SJSA1 (cell line): ENCODE measurements around the gene TOMM70. TPM values are rescaled to one million over a fixed set of nuclear protein-coding genes. Genes with fewer than 3 reads are reported as not detected.

Experiments used
- DNase-seq, 2 experiments: peaks; one replicate each; pipeline ENCODE4 v3.0.0-alpha.2; 2015 to 2020; ENCODE audit warnings: low spot score in 2 of 2, low read depth in 1 of 2
- H3K27ac ChIP-seq: fragments of 250-450 bp; sonication (Bioruptor Pico); 2 replicates; pipeline ENCODE4 v1.5.1; 2020; ENCODE audit warnings: mild to moderate bottlenecking, moderate library complexity
- H3K27me3 ChIP-seq: fragments of 250-450 bp; sonication (Bioruptor Pico); replicated peaks from 2 replicates; pipeline ENCODE4 v1.5.1; 2020; ENCODE audit warnings: mild to moderate bottlenecking, moderate library complexity
- H3K36me3 ChIP-seq: fragments of 250-450 bp; sonication (Bioruptor Pico); 2 replicates; pipeline ENCODE4 v1.5.1; 2020; ENCODE audit warnings: mild to moderate bottlenecking
- H3K4me1 ChIP-seq: fragments of 250-450 bp; sonication (Bioruptor Pico); replicated peaks from 2 replicates; pipeline ENCODE4 v1.6.1; 2021; ENCODE audit warnings: mild to moderate bottlenecking
- H3K4me3 ChIP-seq: fragments of 250-450 bp; sonication (Bioruptor Pico); 2 replicates; pipeline ENCODE4 v1.5.1; 2020; ENCODE audit warnings: mild to moderate bottlenecking
- H3K9me3 ChIP-seq: fragments of 250-450 bp; sonication (Bioruptor Pico); replicated peaks from 2 replicates; pipeline ENCODE4 v1.5.1; 2020; ENCODE audit warnings: mild to moderate bottlenecking
- total RNA-seq: library from RNA; depleted of rRNA; stranded (reverse); fragments of >200 nt; shearing (Covaris generic); gene quantifications from 2 replicates; pipeline ENCODE4 v1.2.3, GENCODE V29; 2014

Gene TOMM70
- total RNA-seq, 1 experiment from 2014 or later, result 58.5 TPM

GRCh38 chr3:100424261-100424660 is 23.4 kb upstream of the TOMM70 start:
- Histone ChIP-seq H3K27me3 (no peaks in the 10 kb centered on the region), H3K27ac (no peak overlapping the region), H3K4me1 (no peaks in the 10 kb centered on the region), H3K4me3 (no peak overlapping the region), H3K9me3 (no peaks in the 10 kb centered on the region), H3K36me3 (no peaks in the 10 kb centered on the region)
- DNase-seq, result no peak

- Histone ChIP-seq H3K36me3 (no peaks in the 10 kb centered on the region), H3K27ac (no peak overlapping the region), H3K4me3 (no peak overlapping the region), H3K27me3 (no peaks in the 10 kb centered on the region), H3K9me3 (no peaks in the 10 kb centered on the region), H3K4me1 (no peaks in the 10 kb centered on the region)
- DNase-seq, result no peak
Observed at GRCh38 chr3:100423611-100424010, 22.7 kb upstream of the TOMM70 start.

GRCh38 chr3:100420885-100421284 is 20.0 kb upstream of the TOMM70 start:
- Histone ChIP-seq H3K36me3 (no peaks in the 10 kb centered on the region), H3K4me1 (no peaks in the 10 kb centered on the region), H3K9me3 (no peaks in the 10 kb centered on the region), H3K27me3 (no peaks in the 10 kb centered on the region), H3K4me3 (no peak overlapping the region), H3K27ac (no peak overlapping the region)
- no peak for DNase-seq

- no peak overlapping the region for H3K27ac ChIP-seq
- no peak for DNase-seq
- no peaks in the 10 kb centered on the region for H3K9me3 ChIP-seq
- no peak overlapping the region for H3K4me3 ChIP-seq
- H3K36me3 ChIP-seq, result no peaks in the 10 kb centered on the region
- H3K27me3 ChIP-seq, result no peaks in the 10 kb centered on the region
- H3K4me1 ChIP-seq, result no peaks in the 10 kb centered on the region
Observed at GRCh38 chr3:100419406-100419805, 18.5 kb upstream of the TOMM70 start.

DNA sequence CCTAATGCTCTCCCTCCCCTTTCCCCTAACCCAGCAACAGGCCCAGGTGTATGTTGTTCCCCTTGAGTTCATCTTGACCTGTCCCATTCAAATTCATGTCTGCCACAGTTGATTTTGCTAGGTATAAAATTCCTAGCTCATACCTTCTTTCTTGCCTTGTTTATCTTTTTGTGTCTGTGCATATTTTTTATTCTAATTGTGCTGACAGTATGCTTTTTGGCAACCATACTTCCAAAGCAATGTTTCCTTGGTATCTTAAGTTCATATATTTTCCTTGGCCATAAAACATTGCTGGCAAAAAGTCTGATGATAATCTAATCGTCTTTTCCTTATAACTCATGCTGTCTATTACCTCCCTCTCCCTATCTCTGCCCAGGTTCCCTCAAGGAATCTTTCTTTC is 16.0 kb upstream of the TOMM70 start:
- H3K4me1 ChIP-seq, result no peaks in the 10 kb centered on the region
- no peak overlapping the region for H3K4me3 ChIP-seq
- no peak for DNase-seq
- no peaks in the 10 kb centered on the region for H3K27me3 ChIP-seq
- H3K27ac ChIP-seq, result no peak overlapping the region
- H3K9me3 ChIP-seq, result no peaks in the 10 kb centered on the region
- H3K36me3 ChIP-seq, result no peaks in the 10 kb centered on the region

DNA sequence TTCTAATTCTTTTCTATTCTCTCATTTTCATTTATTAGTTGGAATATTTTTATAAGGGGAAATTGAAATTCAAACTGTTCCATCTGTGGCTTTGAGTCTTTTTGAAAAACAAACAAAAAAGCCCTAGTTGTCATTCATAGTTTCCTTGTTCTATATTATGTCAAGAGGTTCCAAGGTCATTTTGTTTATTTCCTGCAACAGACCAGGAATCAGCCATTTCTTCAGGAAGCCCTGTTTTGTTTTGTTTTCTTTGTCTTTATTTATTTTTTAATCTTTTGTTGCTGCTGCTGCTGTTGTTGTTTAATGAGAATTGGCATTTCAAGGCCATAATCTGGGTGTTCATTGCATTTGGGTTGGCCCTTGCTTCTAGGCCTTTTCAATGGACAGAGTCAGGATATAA is 15.3 kb upstream of the TOMM70 start:
- Histone ChIP-seq H3K27ac (no peak overlapping the region), H3K4me3 (no peak overlapping the region), H3K4me1 (no peaks in the 10 kb centered on the region), H3K9me3 (no peaks in the 10 kb centered on the region), H3K36me3 (0 out of 2 replicates have a peak, but pooled peaks cover 2% of the 10 kb centered on the region), H3K27me3 (no peaks in the 10 kb centered on the region)
- DNase-seq, result no peak

DNA sequence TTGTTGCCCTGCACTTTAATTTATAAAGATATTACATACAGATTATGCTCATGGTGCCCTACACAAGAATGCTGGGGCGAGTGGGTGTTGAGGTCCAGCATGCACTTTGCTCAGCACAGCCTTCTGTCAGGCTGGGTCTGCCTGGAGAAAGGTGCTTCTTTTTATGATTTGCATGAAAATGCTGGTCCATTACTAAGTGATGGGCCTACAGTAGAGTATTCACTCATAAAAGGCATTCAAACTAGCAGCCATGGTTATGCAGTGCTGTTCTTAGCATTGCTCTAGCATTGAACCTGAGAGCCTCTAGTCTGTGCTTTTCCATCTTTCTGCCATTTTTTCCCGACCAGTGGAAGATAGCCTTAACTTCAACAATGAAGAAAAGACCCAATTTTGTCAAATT is 12.7 kb upstream of the TOMM70 start:
- no peak for DNase-seq
- no peak overlapping the region for H3K27ac ChIP-seq
- H3K27me3 ChIP-seq, result no peaks in the 10 kb centered on the region
- H3K9me3 ChIP-seq, result no peaks in the 10 kb centered on the region
- 0 out of 2 replicates have a peak, but pooled peaks cover 2% of the 10 kb centered on the region for H3K36me3 ChIP-seq
- no peak overlapping the region for H3K4me3 ChIP-seq
- no peaks in the 10 kb centered on the region for H3K4me1 ChIP-seq

DNA sequence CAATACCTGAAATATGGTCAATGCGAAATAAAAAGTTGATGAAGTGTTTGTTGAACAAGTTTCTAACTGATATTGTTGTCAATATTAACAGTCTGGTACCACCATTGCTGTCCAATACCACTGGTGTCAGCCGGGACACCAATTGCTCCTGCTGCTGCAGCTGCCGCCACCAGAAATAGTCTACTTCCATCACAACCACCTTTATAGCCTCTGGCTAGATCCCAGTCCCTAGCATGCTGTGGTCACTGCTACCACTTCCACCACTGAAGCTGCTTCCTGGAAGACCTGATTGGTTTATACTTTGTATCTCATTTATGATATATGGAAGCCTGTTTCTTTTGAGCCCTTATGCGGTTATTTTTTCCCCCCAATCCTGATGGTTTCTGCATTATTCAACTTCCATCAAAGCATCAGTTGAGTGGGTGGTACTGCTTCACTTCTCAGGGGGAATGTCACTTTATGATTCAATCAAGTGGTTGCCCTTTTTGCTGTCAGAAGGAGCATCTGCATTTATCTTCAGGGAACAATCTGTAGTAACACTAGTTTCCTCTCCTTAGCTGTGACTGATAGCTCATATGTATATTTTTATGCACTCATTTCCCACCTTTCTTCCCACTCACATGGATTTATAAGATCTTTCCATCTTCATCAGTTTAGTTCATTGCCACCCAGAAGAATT is 12.2 kb upstream of the TOMM70 start:
- H3K4me3 ChIP-seq, result no peak overlapping the region
- H3K36me3 ChIP-seq, result 0 out of 2 replicates have a peak, but pooled peaks cover 2% of the 10 kb centered on the region
- H3K27me3 ChIP-seq, result no peaks in the 10 kb centered on the region
- DNase-seq, result no peak
- no peaks in the 10 kb centered on the region for H3K9me3 ChIP-seq
- H3K4me1 ChIP-seq, result no peaks in the 10 kb centered on the region
- H3K27ac ChIP-seq, result no peak overlapping the region

- Histone ChIP-seq H3K9me3 (no peaks in the 10 kb centered on the region), H3K4me1 (no peaks in the 10 kb centered on the region), H3K4me3 (no peak overlapping the region), H3K36me3 (0 out of 2 replicates have a peak, but pooled peaks cover 2% of the 10 kb centered on the region), H3K27me3 (no peaks in the 10 kb centered on the region), H3K27ac (no peak overlapping the region)
- DNase-seq, result no peak
Observed at GRCh38 chr3:100411091-100411982, 10.4 kb upstream of the TOMM70 start.

GRCh38 chr3:100407977-100408532 is 7.2 kb upstream of the TOMM70 start:
- H3K36me3 ChIP-seq, result 0 out of 2 replicates have a peak, but pooled peaks cover 2% of the 10 kb centered on the region
- no peak overlapping the region for H3K4me3 ChIP-seq
- H3K9me3 ChIP-seq, result no peaks in the 10 kb centered on the region
- H3K4me1 ChIP-seq, result no peaks in the 10 kb centered on the region
- no peaks in the 10 kb centered on the region for H3K27me3 ChIP-seq
- no peak for DNase-seq
- no peak overlapping the region for H3K27ac ChIP-seq

GRCh38 chr3:100407164-100407563 is 6.3 kb upstream of the TOMM70 start:
- H3K9me3 ChIP-seq, result no peaks in the 10 kb centered on the region
- 0 out of 2 replicates have a peak, but pooled peaks cover 2% of the 10 kb centered on the region for H3K36me3 ChIP-seq
- no peak overlapping the region for H3K4me3 ChIP-seq
- H3K27ac ChIP-seq, result no peak overlapping the region
- DNase-seq, result no peak
- no peaks in the 10 kb centered on the region for H3K27me3 ChIP-seq
- peaks cover 7% of the 10 kb centered on the region; the same call in 1 of the 2 replicates for H3K4me1 ChIP-seq

DNA sequence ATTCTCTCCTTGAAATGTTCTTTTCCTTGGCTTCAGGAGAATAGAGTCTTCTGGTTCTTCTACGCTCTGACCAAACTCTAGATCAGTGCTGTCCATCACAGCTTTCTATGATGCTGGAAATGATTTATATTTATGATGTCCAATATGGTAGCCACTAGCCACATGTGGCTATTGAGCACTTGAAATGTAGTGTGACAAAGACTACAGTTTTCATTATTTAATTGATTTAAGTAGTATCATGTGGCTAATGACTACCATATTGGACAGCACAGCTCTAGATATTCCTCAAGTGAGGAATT is 3.3 kb upstream of the TOMM70 start:
- H3K27me3 ChIP-seq, result no peaks in the 10 kb centered on the region
- H3K27ac ChIP-seq, result no peak overlapping the region
- DNase-seq, result no peak
- peaks cover 12% of the 10 kb centered on the region; the same call in 1 of the 2 replicates for H3K4me1 ChIP-seq
- H3K4me3 ChIP-seq, result no peak overlapping the region
- H3K9me3 ChIP-seq, result no peaks in the 10 kb centered on the region
- peaks cover 5% of the 10 kb centered on the region; the same call in 1 of the 2 replicates for H3K36me3 ChIP-seq

DNA sequence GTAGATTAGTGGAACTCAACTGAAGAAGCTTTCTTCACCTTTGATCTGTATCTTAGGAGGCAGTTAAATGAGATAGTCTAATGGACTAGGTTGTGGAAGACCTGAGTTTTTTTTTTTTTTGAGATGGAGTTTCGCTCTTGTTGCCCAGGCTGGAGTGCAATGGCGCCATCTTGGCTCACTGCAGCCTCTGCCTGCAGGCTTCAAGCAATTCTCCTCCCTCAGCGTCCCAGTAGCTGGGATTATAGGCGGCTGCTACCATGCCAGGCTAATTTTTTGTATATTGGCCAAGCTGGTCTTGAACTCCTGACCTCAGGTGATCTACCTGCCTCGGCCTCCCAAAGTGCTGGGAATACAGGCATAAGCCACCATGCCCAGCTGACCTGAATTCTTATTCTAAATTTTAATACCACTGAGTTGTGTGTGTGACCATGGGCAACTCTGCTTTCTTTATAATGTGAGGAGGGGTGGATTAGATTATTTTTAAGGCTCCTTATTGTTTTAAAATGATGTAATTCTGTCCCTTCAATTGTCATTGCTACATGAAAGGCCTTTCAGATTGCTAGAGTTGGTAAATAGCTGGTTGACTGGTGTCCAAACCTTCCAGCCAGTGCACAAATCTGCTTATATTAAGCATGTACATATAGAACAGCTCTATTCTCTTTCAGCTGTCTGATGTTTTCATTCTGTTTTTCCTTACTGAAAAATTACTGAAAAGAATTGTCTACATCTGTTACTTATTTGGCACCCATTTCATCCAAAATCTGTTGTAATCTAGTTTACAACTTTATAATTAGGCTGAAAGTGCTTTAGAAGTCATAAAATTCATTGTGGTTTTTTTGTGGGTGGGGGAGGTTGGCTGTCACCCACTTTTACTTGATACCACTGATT is 2.7 kb upstream of the TOMM70 start:
- no peak overlapping the region for H3K4me3 ChIP-seq
- peaks cover 12% of the 10 kb centered on the region; the same call in 1 of the 2 replicates for H3K4me1 ChIP-seq
- no peaks in the 10 kb centered on the region for H3K9me3 ChIP-seq
- no peak for DNase-seq
- peaks cover 5% of the 10 kb centered on the region; the same call in 1 of the 2 replicates for H3K36me3 ChIP-seq
- no peak overlapping the region for H3K27ac ChIP-seq
- no peaks in the 10 kb centered on the region for H3K27me3 ChIP-seq
